ENCODE results near the gene CHP2. TPM values are rescaled to one million over a fixed set of nuclear protein-coding genes. Genes with fewer than 3 reads are reported as not detected.
A peak's percentile ranks its signal among the peaks of the same experiment; 100 is the strongest.

Gene CHP2
- total and polyA plus RNA-seq, 2 experiments from 2014 or later, result 2.0 to 3.3 TPM

- Histone ChIP-seq H3K4me1 (ENCODE audit: insufficient read depth) (no peaks in the 10 kb centered on the region), H3K4me2 (peak overlapping the region; percentile 78), H3K79me2 (no peaks in the 10 kb centered on the region), H3K4me3 (no peak overlapping the region), H4K20me1 (ENCODE audit: insufficient read depth, poor library complexity, severe bottlenecking) (no peaks in the 10 kb centered on the region), H2AFZ (no peak overlapping the region), H3K36me3 (replicated peaks; ENCODE audit: insufficient read depth, low read depth) (no peaks in the 10 kb centered on the region), H3K9me3 (ENCODE audit: low read depth) (no peaks in the 10 kb centered on the region), H3K9me2 (replicated peaks; ENCODE audit: insufficient read depth) (no peaks in the 10 kb centered on the region), H3K27ac (no peak overlapping the region), H3K27me3 (peaks cover 39% of the 10 kb centered on the region)
- DNase-seq (ENCODE audit: low spot score), result no peak
- TF ChIP-seq, protein P1, sequence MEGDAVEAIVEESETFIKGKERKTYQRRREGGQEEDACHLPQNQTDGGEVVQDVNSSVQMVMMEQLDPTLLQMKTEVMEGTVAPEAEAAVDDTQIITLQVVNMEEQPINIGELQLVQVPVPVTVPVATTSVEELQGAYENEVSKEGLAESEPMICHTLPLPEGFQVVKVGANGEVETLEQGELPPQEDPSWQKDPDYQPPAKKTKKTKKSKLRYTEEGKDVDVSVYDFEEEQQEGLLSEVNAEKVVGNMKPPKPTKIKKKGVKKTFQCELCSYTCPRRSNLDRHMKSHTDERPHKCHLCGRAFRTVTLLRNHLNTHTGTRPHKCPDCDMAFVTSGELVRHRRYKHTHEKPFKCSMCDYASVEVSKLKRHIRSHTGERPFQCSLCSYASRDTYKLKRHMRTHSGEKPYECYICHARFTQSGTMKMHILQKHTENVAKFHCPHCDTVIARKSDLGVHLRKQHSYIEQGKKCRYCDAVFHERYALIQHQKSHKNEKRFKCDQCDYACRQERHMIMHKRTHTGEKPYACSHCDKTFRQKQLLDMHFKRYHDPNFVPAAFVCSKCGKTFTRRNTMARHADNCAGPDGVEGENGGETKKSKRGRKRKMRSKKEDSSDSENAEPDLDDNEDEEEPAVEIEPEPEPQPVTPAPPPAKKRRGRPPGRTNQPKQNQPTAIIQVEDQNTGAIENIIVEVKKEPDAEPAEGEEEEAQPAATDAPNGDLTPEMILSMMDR (IDR thresholded peaks at IDR 0.05; ENCODE audit: poor library complexity), result no peak
- TF ChIP-seq EZH2 (IDR thresholded peaks at IDR 0.05; ENCODE audit: borderline replicate concordance), result no peak
- TF ChIP-seq EZH2phosphoT487 (IDR thresholded peaks at IDR 0.05; ENCODE audit: low read depth, severe bottlenecking, unreplicated experiment), result no peak
- WGBS (ENCODE audit: low lambda C conversion rate, missing lambda C conversion rate), result 54% methylated on average over 14 of the region's 17 CpGs
These were observed 775 bp upstream of the CHP2 start for GRCh38 chr16:23753908-23754593.

DNA sequence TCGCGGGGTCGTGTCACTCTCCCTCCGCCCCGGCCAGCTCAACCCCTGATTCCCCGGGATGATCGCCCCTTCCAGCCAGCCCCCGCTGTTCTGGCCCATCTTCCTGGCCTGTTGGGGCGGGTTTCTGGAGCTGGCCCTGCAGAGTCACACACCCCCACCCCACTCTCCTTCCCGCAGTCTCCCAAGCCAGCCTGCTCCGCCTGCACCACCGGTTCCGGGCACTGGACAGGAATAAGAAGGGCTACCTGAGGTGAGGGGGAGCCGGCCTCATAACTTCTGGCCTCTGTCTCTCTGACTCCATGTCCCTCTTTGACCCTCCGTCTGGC is 621 bp downstream of the CHP2 start:
- no peak overlapping the region for H3K27ac ChIP-seq
- no peak overlapping the region for H3K4me3 ChIP-seq
- no peaks in the 10 kb centered on the region for H3K4me1 ChIP-seq (ENCODE audit: insufficient read depth)
- TF ChIP-seq EZH2phosphoT487 (IDR thresholded peaks at IDR 0.05; ENCODE audit: low read depth, severe bottlenecking, unreplicated experiment) (no peak), EZH2 (IDR thresholded peaks at IDR 0.05; ENCODE audit: borderline replicate concordance) (no peak)
- TF ChIP-seq, protein P1 (IDR thresholded peaks at IDR 0.05; ENCODE audit: poor library complexity), result no peak
- H3K9me3 ChIP-seq (ENCODE audit: low read depth), result no peaks in the 10 kb centered on the region
- 80% methylated on average over 14 of the region's 15 CpGs for WGBS (ENCODE audit: low lambda C conversion rate, missing lambda C conversion rate)
- no peak overlapping the region for H3K4me2 ChIP-seq
- H3K9me2 ChIP-seq (replicated peaks; ENCODE audit: insufficient read depth), result no peaks in the 10 kb centered on the region
- H4K20me1 ChIP-seq (ENCODE audit: insufficient read depth, poor library complexity, severe bottlenecking), result no peaks in the 10 kb centered on the region
- H3K79me2 ChIP-seq, result no peaks in the 10 kb centered on the region
- no peak overlapping the region for H2AFZ ChIP-seq
- peaks cover 39% of the 10 kb centered on the region for H3K27me3 ChIP-seq
- no peak for DNase-seq (ENCODE audit: low spot score)
- no peaks in the 10 kb centered on the region for H3K36me3 ChIP-seq (replicated peaks; ENCODE audit: insufficient read depth, low read depth)

GRCh38 chr16:23757116-23757515 is 2.3 kb downstream of the CHP2 start:
- Histone ChIP-seq H3K27ac (no peak overlapping the region), H3K27me3 (peaks cover 39% of the 10 kb centered on the region), H3K4me3 (no peak overlapping the region), H4K20me1 (ENCODE audit: insufficient read depth, poor library complexity, severe bottlenecking) (no peaks in the 10 kb centered on the region), H3K9me3 (ENCODE audit: low read depth) (no peaks in the 10 kb centered on the region), H3K79me2 (no peaks in the 10 kb centered on the region), H2AFZ (no peak overlapping the region), H3K9me2 (replicated peaks; ENCODE audit: insufficient read depth) (no peaks in the 10 kb centered on the region), H3K4me2 (no peak overlapping the region), H3K4me1 (ENCODE audit: insufficient read depth) (no peaks in the 10 kb centered on the region), H3K36me3 (replicated peaks; ENCODE audit: insufficient read depth, low read depth) (no peaks in the 10 kb centered on the region)
- TF ChIP-seq EZH2phosphoT487 (IDR thresholded peaks at IDR 0.05; ENCODE audit: low read depth, severe bottlenecking, unreplicated experiment) (no peak), EZH2 (IDR thresholded peaks at IDR 0.05; ENCODE audit: borderline replicate concordance) (no peak)
- TF ChIP-seq, protein P1 (IDR thresholded peaks at IDR 0.05; ENCODE audit: poor library complexity), result no peak
- WGBS (ENCODE audit: low lambda C conversion rate, missing lambda C conversion rate), result 81% methylated on average over 9 of the region's 9 CpGs
- no peak for DNase-seq (ENCODE audit: low spot score)

Measured in hepatocyte (in vitro differentiated cells).